Measurements from ENCODE around the gene STAB2.

Gene STAB2

DNA sequence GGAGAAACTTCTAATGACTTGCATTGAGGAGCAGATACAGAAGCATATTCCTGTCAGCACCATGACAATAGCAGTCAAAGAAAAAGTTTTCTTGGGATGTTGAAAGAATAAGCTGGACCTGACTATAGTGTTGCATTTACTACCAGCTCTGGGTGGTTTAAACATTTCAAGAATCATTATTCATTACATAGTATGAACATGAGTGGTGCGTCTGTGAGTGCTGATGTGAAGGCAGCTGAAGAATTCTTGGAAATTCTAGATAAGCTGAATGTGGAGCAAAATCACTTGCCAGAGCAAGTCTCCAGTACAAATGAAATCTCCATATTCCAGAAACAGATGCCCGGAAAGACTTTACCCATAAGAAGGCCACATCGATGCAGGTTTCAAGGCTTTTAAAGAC is 45.0 kb upstream of the STAB2 start:
- no peak for TF ChIP-seq EZH2 (optimal IDR thresholded peaks at IDR 0.05; ENCODE audit: low read depth, low read length)
- no peak for TF ChIP-seq EZH2phosphoT487 (IDR thresholded peaks at IDR 0.05; ENCODE audit: low read length)
- TF ChIP-seq, protein P1, sequence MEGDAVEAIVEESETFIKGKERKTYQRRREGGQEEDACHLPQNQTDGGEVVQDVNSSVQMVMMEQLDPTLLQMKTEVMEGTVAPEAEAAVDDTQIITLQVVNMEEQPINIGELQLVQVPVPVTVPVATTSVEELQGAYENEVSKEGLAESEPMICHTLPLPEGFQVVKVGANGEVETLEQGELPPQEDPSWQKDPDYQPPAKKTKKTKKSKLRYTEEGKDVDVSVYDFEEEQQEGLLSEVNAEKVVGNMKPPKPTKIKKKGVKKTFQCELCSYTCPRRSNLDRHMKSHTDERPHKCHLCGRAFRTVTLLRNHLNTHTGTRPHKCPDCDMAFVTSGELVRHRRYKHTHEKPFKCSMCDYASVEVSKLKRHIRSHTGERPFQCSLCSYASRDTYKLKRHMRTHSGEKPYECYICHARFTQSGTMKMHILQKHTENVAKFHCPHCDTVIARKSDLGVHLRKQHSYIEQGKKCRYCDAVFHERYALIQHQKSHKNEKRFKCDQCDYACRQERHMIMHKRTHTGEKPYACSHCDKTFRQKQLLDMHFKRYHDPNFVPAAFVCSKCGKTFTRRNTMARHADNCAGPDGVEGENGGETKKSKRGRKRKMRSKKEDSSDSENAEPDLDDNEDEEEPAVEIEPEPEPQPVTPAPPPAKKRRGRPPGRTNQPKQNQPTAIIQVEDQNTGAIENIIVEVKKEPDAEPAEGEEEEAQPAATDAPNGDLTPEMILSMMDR (IDR thresholded peaks at IDR 0.05; ENCODE audit: low read length), result no peak
- no peaks in the 10 kb centered on the region for H3K79me2 ChIP-seq (ENCODE audit: low read length)
- no peaks in the 10 kb centered on the region for H3K9me2 ChIP-seq (replicated peaks; ENCODE audit: insufficient read depth, low read length)
- H4K20me1 ChIP-seq (ENCODE audit: insufficient read depth, low read length), result no peaks in the 10 kb centered on the region
- H3K4me1 ChIP-seq (ENCODE audit: low read length), result no peaks in the 10 kb centered on the region
- H2AFZ ChIP-seq (ENCODE audit: low read length), result no peak overlapping the region
- H3K9ac ChIP-seq (ENCODE audit: low read length), result no peak overlapping the region
- H3K9me3 ChIP-seq (replicated peaks; ENCODE audit: insufficient read depth, low read length), result no peaks in the 10 kb centered on the region
- H3K27me3 ChIP-seq (replicated peaks; ENCODE audit: insufficient read depth, low read length), result no peaks in the 10 kb centered on the region
- no peak for DNase-seq
- H3K4me2 ChIP-seq (ENCODE audit: low read depth, low read length), result no peak overlapping the region
- no peak overlapping the region for H3K4me3 ChIP-seq (ENCODE audit: low read length)
- no peaks in the 10 kb centered on the region for H3F3A ChIP-seq (ENCODE audit: insufficient read depth, low read length)
- H3K27ac ChIP-seq (ENCODE audit: low read length), result no peak overlapping the region
- H3K36me3 ChIP-seq (replicated peaks; ENCODE audit: insufficient read depth, low read length), result no peaks in the 10 kb centered on the region

DNA sequence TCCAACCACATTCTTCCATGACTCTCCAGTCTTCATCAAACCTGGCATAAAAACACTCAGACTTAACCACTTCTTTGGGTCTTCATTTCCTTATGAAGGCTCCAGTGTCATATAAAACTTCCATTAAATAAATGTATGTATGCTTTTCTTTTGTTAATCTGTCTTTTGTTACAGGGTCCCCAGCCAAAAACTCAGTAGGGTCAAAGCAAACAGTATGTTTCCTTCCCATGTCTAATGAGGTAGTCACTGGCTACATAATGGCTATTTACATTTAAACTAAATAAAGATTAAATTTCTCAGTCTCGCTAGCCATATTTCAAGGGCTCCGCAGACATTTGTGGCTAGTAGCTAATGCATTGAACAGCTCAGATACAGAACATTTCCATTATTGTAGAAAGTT is 40.1 kb upstream of the STAB2 start:
- Histone ChIP-seq H3K79me2 (ENCODE audit: low read length) (no peaks in the 10 kb centered on the region), H3K9me3 (replicated peaks; ENCODE audit: insufficient read depth, low read length) (no peaks in the 10 kb centered on the region), H3K27me3 (replicated peaks; ENCODE audit: insufficient read depth, low read length) (no peaks in the 10 kb centered on the region), H3K36me3 (replicated peaks; ENCODE audit: insufficient read depth, low read length) (no peaks in the 10 kb centered on the region), H3K4me1 (ENCODE audit: low read length) (no peaks in the 10 kb centered on the region), H3K4me2 (ENCODE audit: low read depth, low read length) (no peak overlapping the region), H3F3A (ENCODE audit: insufficient read depth, low read length) (no peaks in the 10 kb centered on the region), H2AFZ (ENCODE audit: low read length) (no peak overlapping the region), H3K27ac (ENCODE audit: low read length) (no peak overlapping the region), H4K20me1 (ENCODE audit: insufficient read depth, low read length) (no peaks in the 10 kb centered on the region), H3K4me3 (ENCODE audit: low read length) (no peak overlapping the region), H3K9ac (ENCODE audit: low read length) (no peak overlapping the region), H3K9me2 (replicated peaks; ENCODE audit: insufficient read depth, low read length) (no peaks in the 10 kb centered on the region)
- no peak for TF ChIP-seq EZH2phosphoT487 (IDR thresholded peaks at IDR 0.05; ENCODE audit: low read length)
- TF ChIP-seq, protein P1 (IDR thresholded peaks at IDR 0.05; ENCODE audit: low read length), result no peak
- TF ChIP-seq EZH2 (optimal IDR thresholded peaks at IDR 0.05; ENCODE audit: low read depth, low read length), result no peak
- no peak for DNase-seq

DNA sequence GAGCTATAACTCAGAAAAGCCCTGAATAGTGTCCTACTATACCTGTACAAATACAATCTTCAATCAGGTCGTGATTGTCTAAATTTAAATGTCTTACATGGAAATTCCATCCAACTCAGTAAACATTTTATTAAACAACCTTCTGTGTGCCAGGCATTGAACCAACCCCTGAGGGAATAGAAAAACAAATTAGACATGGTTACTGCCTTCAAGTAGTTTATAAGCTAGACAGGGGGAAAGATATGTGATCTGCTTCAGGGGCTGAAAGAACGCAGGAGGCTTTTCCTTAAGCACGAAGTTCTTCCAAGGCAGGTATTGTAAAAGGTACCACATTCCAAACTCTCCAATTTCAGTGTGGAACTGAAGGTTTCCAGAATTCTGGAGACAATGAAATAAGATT is 39.7 kb upstream of the STAB2 start:
- Histone ChIP-seq H3F3A (ENCODE audit: insufficient read depth, low read length) (no peaks in the 10 kb centered on the region), H3K4me1 (ENCODE audit: low read length) (no peaks in the 10 kb centered on the region), H3K4me2 (ENCODE audit: low read depth, low read length) (no peak overlapping the region), H3K79me2 (ENCODE audit: low read length) (no peaks in the 10 kb centered on the region), H3K27me3 (replicated peaks; ENCODE audit: insufficient read depth, low read length) (no peaks in the 10 kb centered on the region), H3K27ac (ENCODE audit: low read length) (no peak overlapping the region), H3K9me3 (replicated peaks; ENCODE audit: insufficient read depth, low read length) (no peaks in the 10 kb centered on the region), H3K36me3 (replicated peaks; ENCODE audit: insufficient read depth, low read length) (no peaks in the 10 kb centered on the region), H3K9ac (ENCODE audit: low read length) (no peak overlapping the region), H3K4me3 (ENCODE audit: low read length) (no peak overlapping the region), H4K20me1 (ENCODE audit: insufficient read depth, low read length) (no peaks in the 10 kb centered on the region), H2AFZ (ENCODE audit: low read length) (no peak overlapping the region), H3K9me2 (replicated peaks; ENCODE audit: insufficient read depth, low read length) (no peaks in the 10 kb centered on the region)
- no peak for DNase-seq
- TF ChIP-seq EZH2 (optimal IDR thresholded peaks at IDR 0.05; ENCODE audit: low read depth, low read length), result no peak
- no peak for TF ChIP-seq EZH2phosphoT487 (IDR thresholded peaks at IDR 0.05; ENCODE audit: low read length)
- TF ChIP-seq, protein P1 (IDR thresholded peaks at IDR 0.05; ENCODE audit: low read length), result no peak
